ENCODE data around the gene IDH3A.

GRCh38 chr15:78178064-78178463 lies 28.9 kb downstream of the IDH3A start:
- no peak for TF ChIP-seq CTCF (conservative IDR thresholded peaks at IDR 0.05; ENCODE audit: low read length)
- TF ChIP-seq EZH2phosphoT487 (IDR thresholded peaks at IDR 0.05; ENCODE audit: borderline replicate concordance, low read depth, low read length), result no peak
